CD8-positive, alpha-beta memory T cell (primary cell): ENCODE measurements around the gene PALD1. TPM values are rescaled to one million over a fixed set of nuclear protein-coding genes. Genes with fewer than 3 reads are reported as not detected.
A peak's percentile ranks its signal among the peaks of the same experiment; 100 is the strongest.

Experiments used
- CTCF ChIA-PET: fragments of 350-600 bp; sonication (Branson Sonifier 250); formaldehyde crosslinking; loops from one replicate; lab custom pipeline; 2021; ENCODE audit warnings: antibody characterized with exemption; lab: Charles Lee
- POLR2A ChIA-PET: fragments of 350-600 bp; sonication (Branson Sonifier 250); formaldehyde crosslinking; loops from one replicate; lab custom pipeline; 2021; ENCODE audit warnings: antibody characterized with exemption; lab: Charles Lee
- DNase-seq, 5 donors: peaks; one replicate each; pipeline versions ENCODE4 v3.0.0 to v3.0.0-alpha.2; 2020 to 2022; ENCODE audit warnings: mixed read lengths in 1 of 5
- H3K27ac ChIP-seq: one replicate; pipeline ENCODE4 v1.7.0; 2013; ENCODE audit warnings: low read depth, mild to moderate bottlenecking, low read length, moderate library complexity
- H3K27me3 ChIP-seq: 2 replicates; pipeline ENCODE4 v1.7.0; 2013; ENCODE audit warnings: low read length, mild to moderate bottlenecking; ENCODE audit not compliant: insufficient read depth, poor library complexity, severe bottlenecking
- H3K36me3 ChIP-seq: 2 replicates; pipeline ENCODE4 v1.7.0; 2013; ENCODE audit warnings: mild to moderate bottlenecking, low read length, moderate library complexity; ENCODE audit not compliant: insufficient read depth
- H3K4me1 ChIP-seq: 2 replicates; pipeline ENCODE4 v1.7.0; 2013; ENCODE audit warnings: mild to moderate bottlenecking, low read length, moderate library complexity; ENCODE audit not compliant: insufficient read depth
- H3K4me3 ChIP-seq: 2 replicates; pipeline ENCODE4 v1.7.0; 2013; ENCODE audit warnings: mild to moderate bottlenecking, low read length
- H3K9me3 ChIP-seq: 2 replicates; pipeline ENCODE4 v1.7.0; 2013; ENCODE audit warnings: mild to moderate bottlenecking, low read length
- H3K27ac Mint-ChIP-seq, 8 donors: one replicate each; pipeline ENCODE4 v1.8.0; 2020 to 2021; ENCODE audit warnings: mixed read lengths in 8 of 8, mild to moderate bottlenecking in 6 of 8, inconsistent platforms in 3 of 8, moderate library complexity in 3 of 8
- H3K27me3 Mint-ChIP-seq, 2 donors: one replicate each; pipeline ENCODE4 v1.8.0; 2020 to 2021; ENCODE audit warnings: mixed read lengths in 2 of 2, mild to moderate bottlenecking in 1 of 2, moderate library complexity in 1 of 2
- H3K36me3 Mint-ChIP-seq, 3 donors: one replicate each; pipeline ENCODE4 v1.8.0; 2020 to 2021; ENCODE audit warnings: mixed read lengths in 3 of 3, inconsistent platforms in 1 of 3, mild to moderate bottlenecking in 1 of 3
- H3K4me1 Mint-ChIP-seq, 3 donors: one replicate each; pipeline ENCODE4 v1.8.0; 2020 to 2021; ENCODE audit warnings: mixed read lengths in 3 of 3, inconsistent platforms in 1 of 3, mild to moderate bottlenecking in 1 of 3
- H3K4me3 Mint-ChIP-seq, 7 donors: one replicate each; pipeline ENCODE4 v1.8.0; 2020 to 2021; ENCODE audit warnings: mixed read lengths in 7 of 7, mild to moderate bottlenecking in 6 of 7, moderate library complexity in 4 of 7, inconsistent platforms in 2 of 7
- H3K9me3 Mint-ChIP-seq, 5 donors: one replicate each; pipeline ENCODE4 v1.8.0; 2020 to 2022; ENCODE audit warnings: mixed read lengths in 5 of 5, mild to moderate bottlenecking in 3 of 5, moderate library complexity in 2 of 5, inconsistent platforms in 1 of 5
- polyA plus RNA-seq: library from polyadenylated mRNA; unstranded; fragments of 300-500 nt; fragmentation: Illumina TruSeq; gene quantifications from one replicate; pipeline ENCODE4 v1.2.3, GENCODE V29; 2021
- total RNA-seq, 2 experiments: library from RNA; stranded (reverse); gene quantifications; one replicate each; pipeline ENCODE4 v1.2.3, GENCODE V29; 2021

PALD1 gene
- total and polyA plus RNA-seq, 3 experiments from 2014 or later, result 0.20 to 0.29 TPM; not detected in 1

DNA sequence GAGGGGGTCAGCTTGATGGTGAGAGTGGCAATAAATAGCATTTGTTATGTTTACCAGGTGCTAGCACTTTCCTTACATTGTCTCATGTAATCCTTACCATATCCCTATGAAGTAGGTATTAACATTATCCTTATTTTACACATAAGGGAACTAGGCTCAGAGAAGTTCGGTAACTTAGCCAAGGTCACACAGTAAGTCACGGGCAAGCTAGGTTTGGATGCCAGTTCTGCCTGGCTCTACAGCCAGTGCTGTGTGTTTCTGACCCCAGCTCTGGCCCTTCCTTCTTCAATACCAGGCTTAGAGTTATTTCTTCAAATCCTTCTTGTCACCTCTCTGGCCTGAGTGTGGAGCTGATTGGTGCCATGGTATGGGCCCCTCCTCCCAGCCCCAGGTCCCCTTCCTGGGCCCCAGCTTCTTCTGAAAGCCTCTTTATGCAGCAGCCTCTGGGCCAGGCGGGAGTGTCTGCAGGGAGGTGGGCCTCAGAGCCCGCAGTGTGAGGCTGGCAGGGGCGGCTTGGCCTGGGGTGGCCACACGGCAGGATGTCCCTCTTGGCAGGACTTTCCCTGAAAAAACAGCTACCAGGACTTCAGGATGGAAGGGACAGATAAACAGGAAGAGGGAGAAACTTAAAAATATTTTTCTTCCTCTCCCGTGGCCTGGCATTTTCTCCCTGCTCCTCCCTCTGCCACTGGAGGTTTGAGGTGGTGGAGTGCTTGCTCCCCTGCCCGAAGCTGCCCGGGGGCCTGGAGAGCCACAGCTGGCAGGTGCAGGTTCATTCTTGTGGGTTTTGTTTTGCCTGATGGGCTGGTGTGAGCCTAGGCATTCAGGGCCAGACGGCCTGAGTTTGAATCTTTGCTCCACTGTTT lies 20.6 kb downstream of the PALD1 start:
- Histone ChIP-seq H3K27ac (no peak overlapping the region), H3K36me3 (no peaks in the 10 kb centered on the region), H3K4me1 (peaks cover 4% of the 10 kb centered on the region), H3K27me3 (no peaks in the 10 kb centered on the region), H3K9me3 (no peaks in the 10 kb centered on the region), H3K4me3 (no peak overlapping the region)
- H3K4me1 Mint-ChIP-seq, result peaks cover 9 to 13% (median 12%) of the 10 kb centered on the region in 3 donors
- DNase-seq, result no peak
- no peak overlapping the region for H3K4me3 Mint-ChIP-seq
- CTCF ChIA-PET, result interaction anchor here (1.1 to 1.4 kb wide), 2 partner anchors 11 to 60 kb away, joined by 3 read pairs; no protein-coding TSS in a partner anchor
- H3K9me3 Mint-ChIP-seq, result no peaks in the 10 kb centered on the region
- no peaks in the 10 kb centered on the region for H3K36me3 Mint-ChIP-seq
- H3K27me3 Mint-ChIP-seq, result peaks cover 10 to 20% of the 10 kb centered on the region in 2 donors
- POLR2A ChIA-PET, result no interaction called here
- H3K27ac Mint-ChIP-seq, result peak overlapping the region in 1 of 8 donors; percentile 51

DNA sequence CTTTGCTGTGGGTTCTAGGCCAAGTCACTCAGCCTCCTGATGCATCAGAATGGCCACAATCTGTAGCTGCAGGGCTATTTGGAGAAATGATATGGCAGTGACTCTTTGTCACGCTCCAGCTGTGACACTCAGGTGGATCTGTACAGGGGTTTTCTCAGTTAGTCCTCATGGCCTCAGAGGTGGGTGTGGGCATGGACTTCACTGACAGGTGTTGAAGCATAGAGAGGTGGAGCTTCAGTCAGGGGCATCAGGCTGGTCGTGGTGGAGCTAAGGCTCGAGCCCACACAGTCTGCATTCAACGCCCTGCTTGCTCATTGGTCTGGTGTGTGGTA lies 21.2 kb downstream of the PALD1 start:
- Histone ChIP-seq H3K4me1 (no peaks in the 10 kb centered on the region), H3K36me3 (no peaks in the 10 kb centered on the region), H3K27me3 (no peaks in the 10 kb centered on the region), H3K9me3 (no peaks in the 10 kb centered on the region), H3K27ac (no peak overlapping the region), H3K4me3 (no peak overlapping the region)
- CTCF ChIA-PET, result interaction anchor here (1.1 to 1.4 kb wide), 2 partner anchors 11 to 59 kb away, joined by 3 read pairs; no protein-coding TSS in a partner anchor
- POLR2A ChIA-PET, result no interaction called here
- Mint-ChIP-seq H3K27me3 (peaks cover 8 to 20% of the 10 kb centered on the region in 2 donors), H3K36me3 (no peaks in the 10 kb centered on the region), H3K9me3 (no peaks in the 10 kb centered on the region), H3K4me1 (peaks cover 4 to 7% (median 6%) of the 10 kb centered on the region in 3 donors), H3K4me3 (no peak overlapping the region), H3K27ac (no peak overlapping the region)
- DNase-seq, result no peak

DNA sequence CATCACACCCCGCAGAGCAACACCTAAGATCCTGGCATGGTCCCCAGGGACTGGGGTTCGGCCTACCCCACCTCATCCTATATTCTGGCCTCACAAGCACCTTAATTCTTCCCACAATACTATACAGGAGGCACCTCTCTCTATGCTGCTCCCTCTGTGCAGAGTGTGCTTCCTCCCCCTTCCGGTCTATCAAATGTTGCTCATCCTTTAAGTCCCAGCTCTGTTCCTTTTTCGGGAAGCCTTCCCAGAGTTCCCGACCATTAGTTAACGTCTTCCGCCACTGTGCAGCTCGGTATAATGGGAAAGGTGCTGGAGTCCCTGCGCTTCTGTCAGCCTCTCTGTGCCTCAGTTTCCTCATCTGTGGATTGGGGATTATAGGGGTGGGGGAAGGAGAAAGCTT lies 21.8 kb downstream of the PALD1 start:
- no peak overlapping the region for H3K4me3 Mint-ChIP-seq
- H3K36me3 Mint-ChIP-seq, result no peaks in the 10 kb centered on the region
- peaks cover 0 to under 1% (median under 1%) of the 10 kb centered on the region in 3 donors for H3K4me1 Mint-ChIP-seq
- H3K36me3 ChIP-seq, result no peaks in the 10 kb centered on the region
- no peak for DNase-seq
- H3K27ac Mint-ChIP-seq, result no peak overlapping the region
- no peak overlapping the region for H3K27ac ChIP-seq
- H3K27me3 ChIP-seq, result no peaks in the 10 kb centered on the region
- ChIA-PET POLR2A (no interaction called here), CTCF (interaction anchor here (1.1 to 1.4 kb wide), 2 partner anchors 10 to 59 kb away, joined by 3 read pairs; no protein-coding TSS in a partner anchor)
- no peaks in the 10 kb centered on the region for H3K9me3 Mint-ChIP-seq
- H3K9me3 ChIP-seq, result no peaks in the 10 kb centered on the region
- H3K4me1 ChIP-seq, result no peaks in the 10 kb centered on the region
- peaks cover 11 to 17% of the 10 kb centered on the region in 2 donors for H3K27me3 Mint-ChIP-seq
- no peak overlapping the region for H3K4me3 ChIP-seq

DNA sequence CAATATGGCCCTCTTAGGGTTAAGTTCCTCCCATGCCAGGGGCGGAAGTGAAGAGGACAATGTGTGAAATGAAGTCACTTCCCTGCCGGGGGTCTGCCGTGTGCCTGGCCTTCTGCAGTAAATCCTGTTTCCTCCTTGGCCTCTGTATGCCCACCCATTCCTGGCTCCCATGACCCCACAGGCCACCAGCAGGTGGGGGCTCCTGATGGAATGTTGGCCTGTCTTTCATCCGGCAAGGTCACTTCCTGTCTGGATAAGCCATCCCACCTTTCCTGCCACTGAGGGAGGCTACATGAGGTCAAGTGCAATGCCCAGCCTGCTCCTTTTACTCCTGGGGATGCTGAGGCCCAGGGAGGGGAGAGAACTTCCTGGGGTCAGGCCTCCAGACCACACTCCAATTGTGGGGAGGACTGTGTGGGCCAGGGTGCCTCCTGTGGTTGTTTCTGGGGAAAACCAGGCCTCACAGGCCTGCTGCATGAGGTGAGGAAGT lies 22.3 kb downstream of the PALD1 start:
- H3K36me3 ChIP-seq, result no peaks in the 10 kb centered on the region
- no peak overlapping the region for H3K27ac ChIP-seq
- Mint-ChIP-seq H3K27me3 (peaks cover 7 to 12% of the 10 kb centered on the region in 2 donors), H3K9me3 (no peaks in the 10 kb centered on the region), H3K4me1 (no peaks in the 10 kb centered on the region), H3K36me3 (no peaks in the 10 kb centered on the region), H3K27ac (peak overlapping the region in 1 of 8 donors; percentile 48), H3K4me3 (no peak overlapping the region)
- no peaks in the 10 kb centered on the region for H3K9me3 ChIP-seq
- no peak overlapping the region for H3K4me3 ChIP-seq
- DNase-seq, result no peak
- ChIA-PET CTCF (no interaction called here), POLR2A (no interaction called here)
- no peaks in the 10 kb centered on the region for H3K4me1 ChIP-seq
- H3K27me3 ChIP-seq, result no peaks in the 10 kb centered on the region

DNA sequence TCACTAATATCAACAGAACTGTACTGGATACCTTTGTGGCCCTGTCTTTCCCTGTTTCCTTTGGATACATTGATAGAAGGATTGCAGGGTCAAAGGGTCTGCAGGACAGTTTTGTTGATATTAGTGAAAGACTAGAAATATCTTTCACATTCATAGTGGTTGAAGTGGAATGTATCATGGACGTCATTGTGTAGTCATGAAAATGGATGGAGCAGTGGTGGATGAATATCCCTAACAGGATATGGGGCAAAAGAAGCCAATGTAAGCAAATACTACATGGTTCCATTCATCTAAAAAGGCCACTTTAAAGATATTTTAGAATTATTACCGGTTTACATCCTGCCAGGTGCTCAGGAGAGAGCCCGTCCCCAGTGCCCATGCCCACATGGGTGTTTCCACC lies 23.8 kb downstream of the PALD1 start:
- no peaks in the 10 kb centered on the region for H3K9me3 ChIP-seq
- no peak overlapping the region for H3K27ac Mint-ChIP-seq
- H3K27ac ChIP-seq, result no peak overlapping the region
- no peaks in the 10 kb centered on the region for H3K27me3 ChIP-seq
- H3K4me3 Mint-ChIP-seq, result no peak overlapping the region
- no peaks in the 10 kb centered on the region for H3K9me3 Mint-ChIP-seq
- peaks cover 4 to 7% of the 10 kb centered on the region in 2 donors for H3K27me3 Mint-ChIP-seq
- ChIA-PET POLR2A (no interaction called here), CTCF (no interaction called here)
- no peak overlapping the region for H3K4me3 ChIP-seq
- no peaks in the 10 kb centered on the region for H3K4me1 ChIP-seq
- H3K4me1 Mint-ChIP-seq, result no peaks in the 10 kb centered on the region
- DNase-seq, result no peak
- H3K36me3 ChIP-seq, result no peaks in the 10 kb centered on the region
- no peaks in the 10 kb centered on the region for H3K36me3 Mint-ChIP-seq

DNA sequence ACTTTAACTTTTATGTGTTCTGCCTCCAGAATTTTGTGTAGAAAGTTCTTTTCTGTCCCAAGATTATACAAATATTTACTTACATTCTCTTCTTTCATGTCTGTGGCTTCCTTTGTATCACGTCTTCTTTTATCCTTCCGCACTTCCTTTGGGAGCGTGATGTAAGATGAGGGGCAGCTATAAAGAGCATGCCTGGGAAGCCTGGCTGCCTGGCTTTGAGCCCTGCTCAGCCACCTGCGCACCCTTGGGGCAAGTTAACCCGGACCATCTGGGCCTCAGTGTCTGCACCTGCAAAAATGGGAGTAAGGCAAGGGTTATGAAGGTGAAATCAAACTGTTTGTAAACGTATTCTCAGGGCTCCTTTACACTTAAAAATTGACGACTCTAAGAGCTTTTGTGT lies 25.2 kb downstream of the PALD1 start:
- DNase-seq, result no peak
- H3K4me1 ChIP-seq, result no peaks in the 10 kb centered on the region
- H3K4me3 Mint-ChIP-seq, result no peak overlapping the region
- H3K27ac ChIP-seq, result no peak overlapping the region
- ChIA-PET POLR2A (no interaction called here), CTCF (no interaction called here)
- H3K4me3 ChIP-seq, result no peak overlapping the region
- H3K27me3 ChIP-seq, result no peaks in the 10 kb centered on the region
- H3K4me1 Mint-ChIP-seq, result no peaks in the 10 kb centered on the region
- no peaks in the 10 kb centered on the region for H3K9me3 ChIP-seq
- no peaks in the 10 kb centered on the region for H3K36me3 ChIP-seq
- H3K9me3 Mint-ChIP-seq, result no peaks in the 10 kb centered on the region
- H3K27me3 Mint-ChIP-seq, result peaks cover 0 to 9% of the 10 kb centered on the region in 2 donors
- H3K27ac Mint-ChIP-seq, result peak overlapping the region in 1 of 8 donors; percentile 11
- no peaks in the 10 kb centered on the region for H3K36me3 Mint-ChIP-seq

DNA sequence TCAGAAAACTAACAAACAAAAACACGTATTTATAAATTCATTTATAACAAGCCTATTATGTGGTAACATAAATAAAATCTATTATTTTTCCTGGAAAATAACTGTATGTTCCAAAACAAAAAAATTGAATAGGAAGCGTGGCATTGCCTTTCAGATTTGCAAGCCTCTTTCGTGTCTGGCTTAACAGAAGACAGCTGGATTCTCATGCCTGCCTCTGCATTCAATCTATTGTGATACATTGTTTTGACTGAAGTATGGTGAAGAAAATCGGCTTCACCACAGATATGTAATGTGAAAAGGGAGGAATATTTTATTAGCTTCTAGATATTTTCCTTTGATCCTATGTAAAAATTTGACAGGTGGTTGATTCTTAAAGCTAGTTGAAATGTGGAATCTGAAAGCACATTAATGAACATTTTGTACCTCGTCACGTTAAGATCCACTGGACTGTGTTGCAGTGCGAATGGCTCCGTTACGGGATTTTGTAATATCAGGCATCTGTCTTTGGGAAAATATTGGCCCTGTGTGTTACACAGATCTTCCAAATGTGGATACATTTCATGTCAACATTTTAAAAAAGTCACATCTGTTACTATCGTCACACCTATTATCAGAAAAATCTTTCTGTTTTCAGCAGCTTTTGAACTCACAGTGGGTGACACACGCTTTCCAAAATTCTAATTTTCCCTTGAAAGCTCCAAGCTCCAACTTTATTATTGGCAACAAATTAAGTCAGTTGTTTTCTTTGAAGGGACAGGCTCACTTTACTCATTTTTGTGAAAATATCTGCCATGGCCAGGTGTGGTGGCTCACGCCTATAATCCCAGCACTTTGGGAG lies 26.2 kb downstream of the PALD1 start:
- H3K4me3 ChIP-seq, result no peak overlapping the region
- ChIA-PET POLR2A (no interaction called here), CTCF (no interaction called here)
- H3K4me3 Mint-ChIP-seq, result no peak overlapping the region
- H3K27ac Mint-ChIP-seq, result peak overlapping the region in 1 of 8 donors; percentile 17
- H3K9me3 Mint-ChIP-seq, result no peaks in the 10 kb centered on the region
- H3K9me3 ChIP-seq, result no peaks in the 10 kb centered on the region
- no peak overlapping the region for H3K27ac ChIP-seq
- DNase-seq, result no peak
- H3K27me3 Mint-ChIP-seq, result peaks cover 0 to 9% of the 10 kb centered on the region in 2 donors
- H3K36me3 ChIP-seq, result no peaks in the 10 kb centered on the region
- H3K36me3 Mint-ChIP-seq, result no peaks in the 10 kb centered on the region
- no peaks in the 10 kb centered on the region for H3K27me3 ChIP-seq
- H3K4me1 ChIP-seq, result no peaks in the 10 kb centered on the region
- no peaks in the 10 kb centered on the region for H3K4me1 Mint-ChIP-seq

DNA sequence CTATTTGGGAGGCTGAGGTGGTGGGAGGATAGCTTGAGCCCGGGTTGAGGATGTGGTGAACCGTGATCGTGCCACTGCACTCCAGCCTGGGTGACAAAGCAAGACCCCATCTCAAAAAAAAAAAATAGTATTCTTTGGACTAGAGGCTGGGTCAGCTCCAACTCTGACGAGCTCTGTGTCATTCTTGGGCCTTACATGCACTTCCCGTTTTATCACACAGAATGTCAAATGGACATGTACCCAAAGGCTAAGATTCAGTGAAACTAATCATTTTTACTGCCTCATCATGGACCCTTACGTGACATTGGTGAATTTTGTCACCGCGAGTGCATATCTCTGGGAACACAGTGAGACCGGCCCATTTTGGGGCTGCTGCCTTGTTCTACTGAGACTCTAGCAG lies 27.3 kb downstream of the PALD1 start:
- H3K4me3 Mint-ChIP-seq, result no peak overlapping the region
- H3K27ac ChIP-seq, result no peak overlapping the region
- no peaks in the 10 kb centered on the region for H3K4me1 Mint-ChIP-seq
- ChIA-PET CTCF (no interaction called here), POLR2A (no interaction called here)
- no peaks in the 10 kb centered on the region for H3K4me1 ChIP-seq
- H3K9me3 Mint-ChIP-seq, result no peaks in the 10 kb centered on the region
- DNase-seq, result no peak
- no peak overlapping the region for H3K27ac Mint-ChIP-seq
- H3K9me3 ChIP-seq, result no peaks in the 10 kb centered on the region
- no peaks in the 10 kb centered on the region for H3K36me3 ChIP-seq
- H3K36me3 Mint-ChIP-seq, result no peaks in the 10 kb centered on the region
- no peak overlapping the region for H3K4me3 ChIP-seq
- no peaks in the 10 kb centered on the region for H3K27me3 ChIP-seq
- H3K27me3 Mint-ChIP-seq, result peaks cover 0 to 10% of the 10 kb centered on the region in 2 donors
